Measurements from ENCODE around the gene SNCAIP.
"Not testable (repeated sequence)": the region's sequence is repeated elsewhere in the genome, so short reads cannot be mapped to it uniquely, and the experiment has no call there.

The SNCAIP gene

DNA sequence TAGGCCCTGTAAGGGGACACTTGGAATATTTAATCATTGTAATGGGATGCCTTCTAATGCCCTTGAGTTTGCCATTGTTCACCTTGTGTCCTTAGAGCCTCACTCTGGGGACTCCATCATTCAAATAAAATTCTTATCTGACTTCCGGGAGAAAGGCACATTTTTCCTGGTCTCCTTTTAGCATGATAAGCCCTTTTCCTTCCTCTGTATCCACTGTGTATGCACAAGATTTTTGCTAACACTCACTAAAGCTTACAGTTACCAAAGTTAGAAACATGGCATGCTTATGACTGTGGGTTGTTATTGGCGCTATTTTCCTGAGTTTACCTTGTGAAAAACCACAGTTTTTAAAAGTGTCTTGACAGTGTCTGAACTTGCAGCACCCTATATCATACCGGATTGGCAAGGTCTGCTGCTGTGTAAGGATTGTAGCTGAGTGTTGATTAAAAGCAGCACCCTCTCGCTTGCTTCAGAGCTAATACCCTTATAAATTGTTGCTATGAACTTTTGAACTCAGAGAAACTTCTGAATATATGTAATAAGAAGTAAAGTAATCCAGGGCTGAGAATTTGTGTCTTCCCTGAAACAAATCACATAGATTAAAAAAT, 46.4 kb downstream of the SNCAIP start:
- DNase-seq (ENCODE audit: low read depth in 2 of 2): no peak

DNA sequence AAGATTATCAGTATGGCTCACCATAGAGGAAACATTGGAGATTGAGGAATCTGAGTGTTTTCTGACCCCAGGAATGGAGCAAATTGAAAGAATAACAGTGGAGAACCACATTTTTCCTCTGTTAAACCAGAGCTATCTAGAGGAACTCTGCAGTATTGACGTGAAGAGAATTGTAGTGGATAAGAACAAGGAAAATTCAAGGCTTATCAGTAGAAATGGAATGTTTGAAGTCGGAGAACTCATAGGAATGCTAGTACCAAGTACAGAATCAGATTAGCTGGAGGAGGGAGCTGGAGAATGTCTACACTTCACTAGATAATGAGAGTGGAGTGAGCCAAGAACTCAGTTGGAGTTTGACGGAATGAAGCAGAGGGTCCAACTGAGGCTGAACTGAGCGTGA, 50.3 kb downstream of the SNCAIP start:
- DNase-seq (ENCODE audit: low read depth in 2 of 2): no peak

DNA sequence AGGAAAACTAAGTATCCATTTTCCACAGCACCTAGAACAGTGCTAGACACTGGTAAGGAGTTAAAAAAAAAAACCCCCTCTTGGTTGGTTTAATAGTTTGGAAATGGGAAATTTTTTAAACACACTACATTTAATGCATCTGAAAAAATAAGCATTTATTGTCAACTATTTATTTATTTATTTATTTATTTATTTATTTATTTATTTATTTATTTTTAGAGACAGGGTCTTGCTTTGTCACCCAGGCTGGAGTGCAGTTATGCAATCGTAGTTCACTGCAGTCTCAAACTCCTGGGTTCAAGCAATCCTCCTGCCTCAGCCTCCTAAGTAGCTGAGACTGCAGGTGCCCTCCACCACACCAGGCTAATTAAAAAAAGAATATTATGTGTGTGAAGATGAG, 51.6 kb downstream of the SNCAIP start:
- DNase-seq (ENCODE audit: low read depth in 2 of 2): no peak

DNA sequence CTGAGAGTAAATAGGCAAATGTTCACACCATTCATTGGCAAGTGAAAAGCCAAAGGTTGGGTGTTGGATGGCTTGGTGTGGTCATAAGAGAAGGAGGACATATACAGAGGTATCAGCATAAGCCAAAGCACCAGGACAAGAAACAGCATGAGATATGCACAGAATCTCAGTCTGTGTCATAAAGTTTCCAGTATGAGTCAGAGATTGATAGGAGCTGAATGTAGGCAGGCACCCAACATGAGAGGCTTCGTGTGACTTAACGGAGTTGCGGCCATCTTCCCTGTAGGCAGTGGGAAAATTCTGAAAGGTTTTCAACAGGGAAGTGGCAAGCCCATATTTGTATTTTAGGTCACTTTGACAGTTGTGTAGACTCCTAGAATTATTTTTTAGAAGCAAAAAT, 54.5 kb downstream of the SNCAIP start:
- no peak for DNase-seq (ENCODE audit: low read depth in 2 of 2)

DNA sequence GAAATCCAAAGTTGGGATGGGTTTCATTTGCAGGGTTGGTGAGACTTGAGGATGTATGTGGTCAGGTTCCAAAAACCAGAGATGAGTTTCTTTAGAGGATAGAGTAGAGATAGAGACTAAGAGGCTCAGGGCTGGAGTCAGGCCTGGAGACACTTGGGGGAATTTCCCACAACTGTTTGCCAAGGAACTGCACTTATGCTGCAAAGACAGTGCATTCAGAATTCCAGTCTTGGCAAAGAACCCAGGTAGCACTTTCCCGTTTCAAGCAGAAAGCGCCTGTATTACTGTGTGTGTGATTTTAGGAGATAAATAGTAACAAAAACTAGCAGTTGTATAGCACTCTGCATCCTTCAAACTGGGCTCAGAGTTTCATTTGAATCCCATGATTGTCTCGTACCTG, 55.4 kb downstream of the SNCAIP start:
- DNase-seq (ENCODE audit: low read depth in 2 of 2): no peak

DNA sequence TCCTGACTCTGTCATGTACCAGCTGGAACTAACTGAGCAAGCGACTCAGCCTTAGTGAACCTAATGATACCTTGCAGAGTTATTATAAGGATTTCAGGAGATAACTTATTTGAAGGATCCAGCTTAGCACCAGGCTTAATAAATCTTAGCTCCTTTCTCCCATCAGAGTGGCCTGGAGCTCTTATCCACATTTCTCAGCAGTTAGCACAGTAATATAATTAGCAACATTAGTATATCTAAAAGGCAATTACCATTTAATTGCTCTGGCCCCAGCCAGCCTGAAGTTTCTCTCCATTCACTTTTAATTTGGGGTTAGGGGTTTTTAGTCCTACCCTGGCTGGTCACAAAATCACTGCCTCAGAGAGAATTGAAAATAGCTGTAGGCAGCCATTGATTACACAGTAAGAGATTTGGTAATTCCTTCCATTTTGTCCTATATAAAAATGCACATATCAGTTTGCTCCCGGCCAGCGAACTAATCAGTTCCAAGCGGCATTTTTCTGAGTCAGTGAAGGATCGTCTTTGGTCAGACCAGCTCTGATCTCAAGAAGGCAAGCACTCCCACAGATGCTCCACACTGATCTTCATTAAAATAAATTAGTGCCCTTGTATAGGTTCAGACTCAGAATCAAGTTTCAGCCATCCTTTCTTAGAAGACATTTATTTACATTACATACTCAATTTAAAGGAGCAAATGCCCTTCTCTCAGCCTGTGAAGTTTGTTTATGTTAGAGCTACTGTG, 56.6 kb downstream of the SNCAIP start:
- no peak for DNase-seq (ENCODE audit: low read depth in 2 of 2)

DNA sequence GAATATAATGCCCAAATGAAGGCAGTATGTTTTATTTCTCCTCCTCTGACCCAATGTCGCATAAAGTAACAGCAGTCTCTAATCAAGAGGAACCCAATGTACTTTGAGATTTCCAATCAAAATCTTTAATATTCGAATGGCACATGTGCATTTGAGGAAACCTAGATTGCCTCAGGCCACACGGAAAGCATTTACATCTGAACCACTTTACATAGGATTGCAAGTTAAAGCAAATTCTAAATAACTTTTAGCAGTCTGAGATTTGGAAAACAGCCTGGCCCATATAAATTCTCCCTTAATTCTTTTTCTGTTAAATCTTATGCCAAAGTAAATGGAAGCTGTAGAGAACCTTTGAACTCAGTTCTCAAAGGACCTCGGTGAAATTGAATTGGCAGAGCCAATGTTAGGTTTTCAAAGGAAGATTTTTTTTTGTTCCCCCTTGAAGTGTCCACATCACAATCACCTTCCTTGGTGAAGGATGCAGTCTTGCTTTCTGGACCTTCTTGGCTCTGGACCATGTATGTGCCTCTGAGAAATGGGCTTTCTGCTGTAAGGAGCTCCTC, 57.3 kb downstream of the SNCAIP start:
- no peak for DNase-seq (ENCODE audit: low read depth in 2 of 2)

DNA sequence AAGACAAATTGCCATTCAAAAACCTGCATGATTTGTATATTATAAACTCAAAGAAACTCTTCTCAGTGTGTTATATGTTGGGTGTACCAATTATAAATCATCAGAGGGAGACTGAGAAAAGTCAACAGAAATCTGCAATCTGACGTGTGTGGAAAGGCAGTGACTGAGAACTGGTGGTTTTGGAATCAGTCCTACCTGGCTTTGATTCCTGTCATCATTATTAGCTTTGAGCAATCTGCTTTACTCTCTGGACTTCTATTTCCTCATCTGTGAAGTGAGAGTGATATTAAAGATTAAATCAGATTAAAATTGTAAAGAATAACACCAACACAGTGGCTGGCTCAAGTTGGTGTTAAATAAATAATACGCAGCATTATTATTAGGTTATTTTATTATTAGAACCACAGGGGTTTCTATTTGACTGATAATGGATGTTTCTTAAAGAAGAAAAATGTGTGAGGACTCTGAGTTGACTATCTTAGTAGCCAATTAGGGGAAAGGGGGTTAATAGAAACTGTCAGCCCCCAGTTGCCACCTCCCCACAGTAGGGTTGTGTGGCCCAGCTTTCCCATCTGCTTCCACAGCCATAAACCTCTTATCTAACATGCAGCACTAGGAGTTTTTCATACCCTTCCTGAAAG, 59.6 kb downstream of the SNCAIP start:
- no peak for DNase-seq (ENCODE audit: low read depth in 2 of 2)

DNA sequence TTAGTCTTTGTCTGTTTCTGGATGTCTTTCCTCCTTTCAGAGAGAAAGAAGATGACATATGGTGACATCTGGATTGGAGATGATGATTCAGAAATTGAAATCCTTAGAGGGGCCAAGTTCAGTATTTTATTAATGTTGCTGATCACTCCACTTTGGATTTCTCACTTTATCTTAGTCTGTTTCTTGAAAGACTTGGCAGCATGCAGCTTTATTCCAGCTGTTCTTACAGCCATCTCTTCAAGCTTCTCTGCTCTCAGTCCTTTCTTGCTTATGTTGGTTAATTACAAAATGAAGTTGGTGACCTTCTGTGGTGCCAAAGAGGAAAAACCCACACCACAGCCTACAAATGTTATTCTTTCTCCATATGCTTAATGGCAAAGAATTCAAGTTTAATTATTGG, 62.1 kb downstream of the SNCAIP start:
- DNase-seq (ENCODE audit: low read depth in 2 of 2): no peak

DNA sequence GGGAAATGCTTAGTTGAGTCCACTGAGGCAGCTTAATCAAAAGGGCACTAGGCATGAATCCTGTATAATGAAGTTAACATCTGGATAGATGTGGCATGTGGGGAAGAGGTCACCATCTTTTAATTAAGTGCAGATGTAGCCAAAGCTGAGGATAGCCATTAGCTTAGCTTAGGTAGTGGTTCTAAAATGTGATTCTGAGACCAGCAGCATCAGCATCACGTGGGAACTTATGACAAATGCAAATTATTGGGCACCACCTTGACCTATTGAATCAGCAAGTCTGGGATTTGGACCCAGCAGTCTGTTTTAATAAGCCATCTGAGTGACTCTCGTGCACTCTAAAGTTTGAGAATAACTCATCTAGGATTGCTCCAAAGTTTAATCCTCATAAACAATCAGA, 63.8 kb downstream of the SNCAIP start:
- DNase-seq (ENCODE audit: low read depth in 2 of 2): no peak

DNA sequence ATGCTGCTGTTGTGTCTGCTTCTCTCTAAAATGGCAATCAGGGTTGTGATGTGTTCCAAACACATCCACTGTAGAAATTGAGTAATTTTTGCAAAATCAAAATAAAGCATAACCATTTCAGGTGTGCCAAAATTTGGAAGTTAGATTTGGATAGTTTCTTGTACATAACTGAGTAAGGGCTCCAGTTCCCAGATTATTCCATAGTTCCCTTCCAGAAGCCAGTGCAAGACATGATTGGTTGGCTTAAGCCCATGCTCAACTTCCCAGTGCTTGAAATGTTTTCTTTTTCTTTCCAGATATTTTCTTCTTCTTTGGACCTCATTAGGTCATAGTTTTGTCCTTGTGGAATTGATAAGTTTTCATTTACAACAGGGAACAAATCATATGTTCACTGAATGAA, 64.2 kb downstream of the SNCAIP start:
- DNase-seq (ENCODE audit: low read depth in 2 of 2): no peak

DNA sequence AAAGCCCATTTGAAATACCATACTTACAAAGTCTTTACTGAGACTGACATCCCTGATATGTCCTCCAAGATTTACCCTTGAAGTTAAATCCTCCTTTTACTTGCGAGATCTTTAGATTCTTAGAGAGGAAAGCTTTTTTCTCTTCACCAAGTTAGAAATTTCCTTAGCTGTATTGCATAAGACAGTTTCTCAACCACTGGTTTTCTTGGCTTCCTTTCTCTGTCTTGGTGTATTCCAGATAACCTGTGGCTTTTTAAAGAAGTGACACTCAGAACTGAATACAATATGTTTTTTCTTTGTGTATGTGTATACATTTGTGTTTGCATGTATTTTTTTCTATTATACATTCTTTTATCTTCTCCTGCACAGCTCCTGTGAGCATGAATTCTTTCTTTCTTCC, 65.0 kb downstream of the SNCAIP start:
- no peak for DNase-seq (ENCODE audit: low read depth in 2 of 2)

DNA sequence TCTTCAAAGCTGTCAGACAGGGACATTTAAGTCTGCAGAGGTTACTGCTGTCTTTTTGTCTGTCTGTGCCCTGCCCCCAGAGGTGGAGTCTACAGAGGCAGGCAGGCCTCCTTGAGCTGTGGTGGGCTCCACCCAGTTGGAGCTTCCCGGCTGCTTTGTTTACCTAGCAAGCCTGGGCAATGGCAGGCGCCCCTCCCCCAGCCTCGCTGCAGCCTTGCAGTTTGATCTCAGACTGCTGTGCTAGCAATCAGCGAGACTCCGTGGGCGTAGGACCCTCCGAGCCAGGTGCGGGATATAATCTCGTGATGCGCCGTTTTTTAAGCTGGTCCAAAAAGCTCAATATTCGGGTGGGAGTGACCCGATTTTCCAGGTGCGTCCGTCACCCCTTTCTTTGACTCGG, 70.9 kb downstream of the SNCAIP start:
- DNase-seq (ENCODE audit: low read depth in 2 of 2): not testable (repeated sequence)

DNA sequence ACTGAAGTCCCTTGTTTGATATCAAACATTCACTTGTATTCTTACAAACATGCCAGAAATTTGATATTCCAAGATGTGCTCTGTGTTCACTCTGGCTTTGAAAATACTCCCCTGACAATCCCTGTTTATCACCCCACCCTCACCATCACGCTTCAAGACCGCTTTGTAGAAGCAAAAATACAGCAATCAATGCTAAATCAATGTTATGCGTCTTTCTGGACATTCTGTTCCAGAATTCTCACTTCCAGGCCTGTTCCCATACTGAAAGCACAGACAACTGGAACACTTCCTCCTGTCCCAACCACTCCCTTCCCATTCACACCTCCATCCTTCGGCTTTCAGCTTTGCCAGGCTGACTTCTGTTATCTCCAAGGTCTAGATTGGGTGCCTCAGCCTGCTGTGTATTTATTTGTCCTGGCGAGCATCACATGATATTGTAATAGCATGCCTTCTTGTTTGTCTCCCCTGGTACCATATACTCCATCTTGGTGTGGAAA, 72.8 kb downstream of the SNCAIP start:
- DNase-seq (ENCODE audit: low read depth in 2 of 2): no peak

DNA sequence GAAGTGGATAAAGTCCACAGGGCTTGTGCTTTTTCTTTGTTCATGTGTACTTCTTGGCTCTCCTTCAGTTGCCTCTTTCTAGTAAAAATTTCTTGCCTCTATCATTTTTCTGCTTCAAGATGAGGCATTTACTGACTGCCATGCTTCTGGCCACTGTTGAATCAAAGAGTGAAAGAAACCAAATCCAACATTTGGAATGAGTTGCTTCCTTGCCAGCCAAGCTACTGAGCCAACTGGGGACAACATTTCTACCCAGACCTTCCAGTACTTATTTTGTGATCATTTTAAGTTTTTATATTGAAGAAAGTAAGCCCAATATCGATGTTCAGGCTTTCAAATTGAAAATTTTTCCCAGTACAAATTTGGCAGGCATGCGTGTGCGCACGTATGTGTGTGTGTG, 73.2 kb downstream of the SNCAIP start:
- no peak for DNase-seq (ENCODE audit: low read depth in 2 of 2)

DNA sequence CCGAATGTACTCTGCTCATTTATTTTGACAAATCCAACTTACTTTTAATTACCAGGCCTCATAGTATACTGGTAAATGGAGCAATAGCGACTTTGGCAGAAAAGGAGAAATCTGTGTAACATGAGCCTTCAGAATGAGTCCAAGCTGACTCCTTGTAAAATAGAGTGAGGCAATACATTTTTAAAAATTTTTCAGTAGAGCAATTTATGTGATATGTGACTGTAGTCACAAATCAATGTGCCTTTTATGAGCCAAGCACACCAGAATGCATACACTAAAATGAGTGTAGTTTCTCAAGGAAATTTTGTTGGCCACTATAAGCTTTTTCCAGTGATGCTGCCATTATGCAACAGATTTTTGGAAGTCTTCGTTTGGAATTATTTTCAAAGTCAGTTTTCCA, 73.8 kb downstream of the SNCAIP start:
- DNase-seq (ENCODE audit: low read depth in 2 of 2): no peak

DNA sequence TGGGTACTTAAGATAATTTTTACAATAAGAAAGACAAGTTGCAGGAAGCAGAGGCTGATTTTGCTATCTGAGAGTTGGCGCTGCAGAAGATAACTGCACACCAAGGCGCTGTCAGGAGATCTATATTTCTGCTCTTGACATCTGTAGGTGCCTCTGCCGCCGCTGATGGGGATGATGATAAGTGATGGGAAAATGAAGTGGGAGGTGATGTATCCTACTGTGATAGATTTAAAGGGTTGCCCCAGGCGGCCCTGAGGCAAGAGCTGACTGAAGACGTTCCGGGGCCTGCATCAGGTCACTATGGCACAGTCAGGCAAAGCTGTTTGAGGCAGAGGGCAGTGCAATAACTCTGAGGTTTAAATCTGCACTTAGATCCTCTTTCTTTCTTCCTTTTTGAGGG, 78.1 kb downstream of the SNCAIP start:
- no peak for DNase-seq (ENCODE audit: low read depth in 2 of 2)

DNA sequence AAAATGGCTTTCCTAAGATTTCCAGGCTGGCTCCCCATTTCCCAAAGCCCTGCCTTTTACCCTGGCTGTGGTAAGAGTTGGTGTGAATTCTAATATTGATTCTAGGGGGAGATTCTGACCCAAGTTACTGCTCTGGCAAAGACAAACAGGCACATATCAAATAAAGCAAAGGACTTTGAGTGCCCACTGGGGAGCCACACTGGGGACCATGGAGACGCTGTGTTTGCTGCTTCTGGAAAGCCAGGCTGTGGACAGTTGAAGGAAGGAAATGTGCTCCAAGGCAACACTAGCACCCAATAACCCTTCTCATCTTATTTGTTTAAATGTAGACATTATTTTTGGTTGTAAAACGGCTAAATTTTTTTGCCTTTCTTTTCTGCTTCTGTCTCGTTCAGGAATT, 78.7 kb downstream of the SNCAIP start:
- DNase-seq (ENCODE audit: low read depth in 2 of 2): no peak

DNA sequence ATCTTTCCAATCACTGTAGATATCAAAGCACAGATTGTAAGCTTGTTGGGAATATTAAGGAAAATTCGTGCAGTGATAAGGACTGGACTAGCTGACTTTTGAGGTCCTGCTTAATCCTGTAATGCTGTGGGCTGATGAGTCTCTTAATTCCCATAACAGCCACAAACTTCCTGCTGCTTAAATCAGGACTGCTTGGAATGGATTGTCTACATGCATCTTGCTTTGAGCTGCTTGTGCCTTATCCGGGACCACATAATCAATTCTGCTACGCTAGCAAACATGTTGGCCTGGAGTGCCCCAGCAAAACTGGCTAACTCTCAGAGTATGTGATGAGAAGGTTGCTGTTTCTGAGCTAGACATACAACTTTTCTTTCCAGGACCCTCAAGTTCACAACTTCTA, 79.6 kb downstream of the SNCAIP start:
- DNase-seq (ENCODE audit: low read depth in 2 of 2): no peak

DNA sequence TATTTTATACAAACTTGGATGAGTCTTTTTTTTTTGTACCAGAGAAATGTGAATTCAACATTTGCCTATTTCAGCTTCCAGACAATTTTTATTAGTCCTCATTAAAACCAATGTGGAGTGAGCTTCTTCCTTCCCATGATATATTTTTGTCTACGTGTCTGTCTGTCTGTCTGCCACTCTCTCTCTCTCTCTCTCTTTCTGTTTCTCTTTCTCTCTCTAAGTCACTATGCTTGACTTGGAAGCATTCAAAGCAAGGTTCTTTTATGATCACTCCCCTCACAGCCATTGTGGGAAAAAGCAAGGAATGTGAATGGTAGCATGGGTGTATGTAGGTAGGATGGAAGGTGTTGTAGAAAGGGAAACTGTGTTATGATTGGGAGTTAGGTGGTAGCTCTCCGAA, 80.2 kb downstream of the SNCAIP start:
- no peak for DNase-seq (ENCODE audit: low read depth in 2 of 2)

DNA sequence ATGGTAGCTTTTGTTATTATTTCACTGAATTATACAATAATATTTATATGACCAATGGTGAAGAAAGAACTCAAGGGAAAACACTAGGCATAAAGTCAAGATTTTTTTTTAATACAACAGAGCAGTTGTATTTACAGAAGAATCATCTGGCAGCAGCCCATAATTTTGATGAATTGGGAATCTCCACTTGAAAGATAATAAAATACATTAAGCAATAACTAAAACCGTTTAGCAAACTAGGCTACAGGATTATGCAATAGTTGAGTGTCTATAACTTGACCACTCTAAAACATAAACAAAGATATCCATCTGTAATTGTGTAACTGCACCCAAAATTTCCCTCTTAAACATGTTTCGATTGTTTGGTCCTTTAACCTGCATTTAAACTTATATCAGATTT, 80.8 kb downstream of the SNCAIP start:
- no peak for DNase-seq (ENCODE audit: low read depth in 2 of 2)

DNA sequence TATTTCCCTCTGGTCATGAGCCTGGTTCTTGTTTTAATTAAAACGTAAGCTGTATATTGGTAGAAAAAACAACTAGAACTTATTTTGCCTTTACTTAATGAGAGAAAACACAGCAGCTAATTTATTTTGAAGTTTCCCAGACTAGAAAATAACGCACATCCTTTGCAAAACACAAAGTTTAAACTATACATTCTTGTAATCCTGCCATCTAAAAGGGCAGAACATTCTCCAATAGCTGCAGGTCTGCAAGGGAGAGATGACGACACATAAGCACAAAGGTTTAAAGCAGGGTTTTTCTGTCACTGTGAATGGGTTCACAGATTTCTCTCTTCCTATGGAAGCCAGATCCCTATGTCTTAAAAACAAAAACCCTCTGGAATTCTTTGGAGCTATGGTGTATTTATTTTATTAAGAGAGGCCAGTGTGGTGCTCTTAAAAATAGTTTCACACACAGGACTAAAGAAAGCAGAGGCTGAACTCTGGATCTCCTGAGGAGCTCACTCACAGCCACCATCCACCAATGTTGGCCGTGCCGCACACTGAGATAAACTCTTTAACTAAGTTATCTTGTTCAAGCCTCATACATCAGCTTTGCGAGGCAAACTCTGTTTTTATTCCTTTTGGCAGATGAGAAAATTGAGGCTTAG, 82.4 kb downstream of the SNCAIP start:
- no peak for DNase-seq (ENCODE audit: low read depth in 2 of 2)
